HFFc6 (cell line): ENCODE data around the gene LZTS2. TPM values are rescaled to one million over a fixed set of nuclear protein-coding genes. Genes with fewer than 3 reads are reported as not detected.
"Not testable (repeated sequence)": the region's sequence is repeated elsewhere in the genome, so short reads cannot be mapped to it uniquely, and the experiment has no call there.

Experiments used
- DNase-seq: peaks from one replicate; pipeline ENCODE4 v3.0.0-alpha.2; 2018
- H3K27ac Mint-ChIP-seq: 2 replicates; pipeline ENCODE4 v1.8.0; 2020; ENCODE audit warnings: mild to moderate bottlenecking, mixed read lengths
- H3K27me3 Mint-ChIP-seq: 2 replicates; pipeline ENCODE4 v1.8.0; 2021; ENCODE audit warnings: mild to moderate bottlenecking, moderate library complexity, mixed read lengths; ENCODE audit not compliant: insufficient read depth
- H3K36me3 Mint-ChIP-seq: 2 replicates; pipeline ENCODE4 v1.8.0; 2021; ENCODE audit warnings: low read depth, mixed read lengths
- H3K4me1 Mint-ChIP-seq: 2 replicates; pipeline ENCODE4 v1.8.0; 2020; ENCODE audit warnings: low read depth, mixed read lengths
- H3K4me3 Mint-ChIP-seq: 2 replicates; pipeline ENCODE4 v1.8.0; 2020; ENCODE audit warnings: mild to moderate bottlenecking, moderate library complexity, mixed read lengths
- H3K9me3 Mint-ChIP-seq: 2 replicates; pipeline ENCODE4 v1.8.0; 2020; ENCODE audit warnings: mild to moderate bottlenecking, mixed read lengths
- total RNA-seq, 6 experiments: library from RNA; stranded (reverse); fragmentation: NEBNext Ultra II Directional; extraction: Animal tissue kit (Norgen Biotek cat#: 25700); gene quantifications; 2 replicates in 1 of 6; 3 replicates in 5 of 6; pipeline ENCODE4 v1.2.3, GENCODE V29; 2021
- TF ChIP-seq, protein P1 (sequence below): fragments of 200-600 bp; sonication (generic); IDR thresholded peaks from 2 replicates; pipeline ENCODE4 v1.5.0; 2021; ENCODE audit warnings: antibody characterized with exemption, mild to moderate bottlenecking

LZTS2 gene
- total RNA-seq, 6 experiments from 2014 or later, result 66.8 to 80.5 (median 74.6) TPM

- H3K36me3 Mint-ChIP-seq, result 0 out of 2 replicates have a peak, but pooled peaks cover 4% of the 10 kb centered on the region
- H3K4me3 Mint-ChIP-seq, result peak overlapping the region; percentile 43; the same call in 1 of the 2 replicates
- no peak for DNase-seq
- no peaks in the 10 kb centered on the region for H3K9me3 Mint-ChIP-seq
- no peak overlapping the region for H3K27ac Mint-ChIP-seq
- peaks cover 9% of the 10 kb centered on the region for H3K4me1 Mint-ChIP-seq
- TF ChIP-seq, protein P1, sequence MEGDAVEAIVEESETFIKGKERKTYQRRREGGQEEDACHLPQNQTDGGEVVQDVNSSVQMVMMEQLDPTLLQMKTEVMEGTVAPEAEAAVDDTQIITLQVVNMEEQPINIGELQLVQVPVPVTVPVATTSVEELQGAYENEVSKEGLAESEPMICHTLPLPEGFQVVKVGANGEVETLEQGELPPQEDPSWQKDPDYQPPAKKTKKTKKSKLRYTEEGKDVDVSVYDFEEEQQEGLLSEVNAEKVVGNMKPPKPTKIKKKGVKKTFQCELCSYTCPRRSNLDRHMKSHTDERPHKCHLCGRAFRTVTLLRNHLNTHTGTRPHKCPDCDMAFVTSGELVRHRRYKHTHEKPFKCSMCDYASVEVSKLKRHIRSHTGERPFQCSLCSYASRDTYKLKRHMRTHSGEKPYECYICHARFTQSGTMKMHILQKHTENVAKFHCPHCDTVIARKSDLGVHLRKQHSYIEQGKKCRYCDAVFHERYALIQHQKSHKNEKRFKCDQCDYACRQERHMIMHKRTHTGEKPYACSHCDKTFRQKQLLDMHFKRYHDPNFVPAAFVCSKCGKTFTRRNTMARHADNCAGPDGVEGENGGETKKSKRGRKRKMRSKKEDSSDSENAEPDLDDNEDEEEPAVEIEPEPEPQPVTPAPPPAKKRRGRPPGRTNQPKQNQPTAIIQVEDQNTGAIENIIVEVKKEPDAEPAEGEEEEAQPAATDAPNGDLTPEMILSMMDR, result no peak
- no peaks in the 10 kb centered on the region; the same call in 1 of the 2 replicates for H3K27me3 Mint-ChIP-seq
Measured at GRCh38 chr10:100970076-100970913, 29.3 kb upstream of the LZTS2 start.

DNA sequence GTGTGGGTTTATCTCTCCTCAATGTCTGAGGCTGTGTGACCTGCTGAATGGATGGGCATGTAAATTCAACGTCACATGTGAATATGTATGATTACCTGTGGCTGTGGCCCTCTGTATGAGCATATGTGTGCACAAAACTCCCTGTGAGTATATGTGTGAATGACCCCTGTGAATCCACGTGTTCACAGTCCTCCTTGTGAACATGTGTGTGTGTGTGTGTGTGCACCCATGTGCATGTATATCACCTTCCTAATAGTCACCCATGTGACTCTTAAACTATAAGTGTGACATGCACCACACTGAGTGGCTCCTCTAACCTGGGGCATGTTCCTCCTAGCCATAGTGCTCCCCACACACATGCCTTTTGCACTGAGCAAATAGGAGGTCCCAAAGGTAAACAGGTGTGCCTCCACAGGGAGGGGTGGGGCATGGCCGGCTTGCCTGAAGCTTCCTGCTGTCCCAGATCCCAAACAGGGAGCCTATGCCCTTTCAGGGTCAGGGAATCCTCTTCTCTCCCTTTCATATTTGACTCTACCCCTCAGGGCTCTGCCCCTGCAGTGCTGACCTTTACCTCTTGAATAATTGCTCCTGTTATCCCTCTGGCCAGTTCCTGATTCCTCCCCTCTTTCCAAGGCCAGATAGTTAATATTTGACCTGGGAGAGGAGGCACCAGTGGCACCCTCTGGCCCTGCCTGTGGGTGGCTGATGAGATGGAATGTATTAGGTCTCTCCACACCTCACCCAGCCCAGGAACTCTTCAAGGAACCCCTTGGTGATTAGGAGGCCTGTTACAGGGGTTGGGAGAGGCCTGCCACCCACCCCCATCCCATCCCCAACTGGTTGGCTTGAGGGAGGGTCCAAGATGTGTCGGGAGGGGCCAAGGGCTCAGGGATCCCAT is 28.4 kb upstream of the LZTS2 start:
- no peak for DNase-seq
- peaks cover 9% of the 10 kb centered on the region for H3K4me1 Mint-ChIP-seq
- TF ChIP-seq, protein P1, result no peak
- no peak overlapping the region for H3K27ac Mint-ChIP-seq
- no peaks in the 10 kb centered on the region for H3K9me3 Mint-ChIP-seq
- no peaks in the 10 kb centered on the region for H3K36me3 Mint-ChIP-seq
- H3K4me3 Mint-ChIP-seq, result no peak overlapping the region
- H3K27me3 Mint-ChIP-seq, result no peaks in the 10 kb centered on the region; the same call in 1 of the 2 replicates

GRCh38 chr10:100972115-100972903 is 27.3 kb upstream of the LZTS2 start:
- no peak for DNase-seq
- no peak overlapping the region for H3K27ac Mint-ChIP-seq
- no peaks in the 10 kb centered on the region; the same call in 1 of the 2 replicates for H3K27me3 Mint-ChIP-seq
- H3K36me3 Mint-ChIP-seq, result no peaks in the 10 kb centered on the region
- no peak overlapping the region for H3K4me3 Mint-ChIP-seq
- TF ChIP-seq, protein P1, result no peak
- no peaks in the 10 kb centered on the region for H3K9me3 Mint-ChIP-seq
- peaks cover 9% of the 10 kb centered on the region for H3K4me1 Mint-ChIP-seq

DNA sequence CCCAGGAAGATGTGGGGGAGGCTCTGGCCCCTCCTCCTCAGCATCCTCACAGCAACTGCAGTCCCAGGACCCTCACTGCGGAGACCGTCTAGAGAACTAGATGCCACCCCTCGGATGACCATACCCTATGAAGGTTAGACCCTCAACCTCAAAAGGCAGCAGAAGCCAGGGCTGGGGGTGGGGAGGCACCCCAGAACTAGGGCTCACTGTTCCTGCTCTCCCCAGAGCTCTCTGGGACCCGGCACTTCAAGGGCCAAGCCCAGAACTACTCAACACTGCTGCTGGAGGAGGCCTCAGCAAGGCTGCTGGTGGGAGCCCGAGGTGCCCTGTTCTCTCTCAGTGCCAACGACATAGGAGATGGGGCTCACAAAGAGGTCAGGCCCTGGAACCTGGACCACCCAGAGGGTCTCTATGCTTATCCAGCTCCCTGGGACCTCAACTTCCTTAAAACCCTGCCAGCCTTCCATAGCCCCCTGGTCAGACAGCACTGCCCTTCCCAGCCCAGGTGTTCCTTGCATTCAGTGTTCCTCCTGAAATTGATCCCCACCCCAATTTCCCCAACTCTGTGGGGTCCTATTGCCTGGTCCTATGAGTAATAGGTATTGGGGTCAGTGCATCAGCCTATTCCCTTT is 26.6 kb upstream of the LZTS2 start:
- DNase-seq, result no peak
- Mint-ChIP-seq H3K4me3 (no peak overlapping the region), H3K9me3 (no peaks in the 10 kb centered on the region), H3K36me3 (no peaks in the 10 kb centered on the region), H3K27ac (no peak overlapping the region), H3K27me3 (no peaks in the 10 kb centered on the region; the same call in 1 of the 2 replicates), H3K4me1 (peaks cover 9% of the 10 kb centered on the region)
- TF ChIP-seq, protein P1, result no peak

- not testable (repeated sequence) for H3K4me1 Mint-ChIP-seq, DNase-seq, H3K36me3 Mint-ChIP-seq, H3K27ac Mint-ChIP-seq, H3K27me3 Mint-ChIP-seq, H3K4me3 Mint-ChIP-seq, H3K9me3 Mint-ChIP-seq
Measured at GRCh38 chr10:100975397-100975796, 24.2 kb upstream of the LZTS2 start.
